ENCODE measurements around the gene SPOCK1. TPM values are rescaled to one million over a fixed set of nuclear protein-coding genes. Genes with fewer than 3 reads are reported as not detected.

Gene SPOCK1
- total RNA-seq, 2 experiments from 2014 or later, result not detected

DNA sequence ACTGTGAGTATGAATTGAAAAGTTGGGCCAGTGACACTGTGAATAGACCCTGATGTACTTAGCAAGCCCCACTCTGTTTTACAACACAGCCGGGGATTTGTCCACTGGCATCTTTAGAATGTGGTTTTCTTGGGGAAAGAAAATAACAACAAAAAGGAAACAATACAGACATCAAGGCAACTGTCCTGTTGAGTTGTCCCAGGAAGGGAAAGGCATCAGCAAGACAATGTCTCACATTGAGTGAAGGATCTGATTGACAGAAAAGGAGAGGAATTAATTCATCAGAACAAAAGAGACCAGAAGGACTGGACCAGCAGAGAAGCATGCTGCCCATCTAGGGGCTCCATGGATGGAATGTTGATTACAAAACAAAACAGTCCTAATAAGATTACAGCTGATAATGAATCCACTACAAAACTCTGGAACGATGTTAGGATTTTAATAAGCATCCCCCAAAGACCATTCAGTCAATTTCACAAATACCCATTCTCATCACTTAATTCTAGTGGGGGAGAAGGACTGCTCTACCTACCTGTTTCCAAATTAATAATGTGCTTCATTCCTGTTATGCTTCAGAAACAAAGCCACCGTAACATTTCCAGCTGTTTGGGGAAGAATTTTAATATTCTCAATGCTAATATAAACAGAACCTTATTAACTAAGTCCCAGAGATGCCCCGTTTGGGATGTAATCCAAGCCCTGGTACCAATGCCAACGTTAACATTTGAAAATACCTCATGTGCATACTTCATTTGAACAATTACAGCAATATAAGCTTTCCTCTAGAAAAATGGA lies 298.0 kb downstream of the SPOCK1 start:
- H3K4me1 Mint-ChIP-seq (ENCODE audit: low read depth), result no peaks in the 10 kb centered on the region
- H3K4me3 Mint-ChIP-seq, result no peak overlapping the region
- intact Hi-C loops (cut with micrococcal nuclease), result no loop called here
- ChIA-PET POLR2A (no interaction called here), CTCF (interaction anchor here (0.6 to 1.0 kb wide), 2 partner anchors 17 to 124 kb away, joined by 3 read pairs; no protein-coding TSS in a partner anchor)
- DNase-seq (no peak), ATAC-seq (no peak)
- H3K27ac Mint-ChIP-seq, result no peak overlapping the region
- TF ChIP-seq, protein P1, sequence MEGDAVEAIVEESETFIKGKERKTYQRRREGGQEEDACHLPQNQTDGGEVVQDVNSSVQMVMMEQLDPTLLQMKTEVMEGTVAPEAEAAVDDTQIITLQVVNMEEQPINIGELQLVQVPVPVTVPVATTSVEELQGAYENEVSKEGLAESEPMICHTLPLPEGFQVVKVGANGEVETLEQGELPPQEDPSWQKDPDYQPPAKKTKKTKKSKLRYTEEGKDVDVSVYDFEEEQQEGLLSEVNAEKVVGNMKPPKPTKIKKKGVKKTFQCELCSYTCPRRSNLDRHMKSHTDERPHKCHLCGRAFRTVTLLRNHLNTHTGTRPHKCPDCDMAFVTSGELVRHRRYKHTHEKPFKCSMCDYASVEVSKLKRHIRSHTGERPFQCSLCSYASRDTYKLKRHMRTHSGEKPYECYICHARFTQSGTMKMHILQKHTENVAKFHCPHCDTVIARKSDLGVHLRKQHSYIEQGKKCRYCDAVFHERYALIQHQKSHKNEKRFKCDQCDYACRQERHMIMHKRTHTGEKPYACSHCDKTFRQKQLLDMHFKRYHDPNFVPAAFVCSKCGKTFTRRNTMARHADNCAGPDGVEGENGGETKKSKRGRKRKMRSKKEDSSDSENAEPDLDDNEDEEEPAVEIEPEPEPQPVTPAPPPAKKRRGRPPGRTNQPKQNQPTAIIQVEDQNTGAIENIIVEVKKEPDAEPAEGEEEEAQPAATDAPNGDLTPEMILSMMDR (IDR thresholded peaks at IDR 0.05), result no peak
- H3K9me3 Mint-ChIP-seq, result no peaks in the 10 kb centered on the region
- no peaks in the 10 kb centered on the region for H3K36me3 Mint-ChIP-seq (ENCODE audit: low read depth)
- peaks cover 3% of the 10 kb centered on the region for H3K27me3 Mint-ChIP-seq

GRCh38 chr5:137199966-137200365 lies 299.2 kb downstream of the SPOCK1 start:
- intact Hi-C loops (cut with micrococcal nuclease), result no loop called here
- ATAC-seq, result no peak
- H3K4me1 Mint-ChIP-seq (ENCODE audit: low read depth), result no peaks in the 10 kb centered on the region
- peaks cover 3% of the 10 kb centered on the region for H3K27me3 Mint-ChIP-seq
- ChIA-PET POLR2A (no interaction called here), CTCF (no interaction called here)
- H3K36me3 Mint-ChIP-seq (ENCODE audit: low read depth), result no peaks in the 10 kb centered on the region
- no peak for DNase-seq
- TF ChIP-seq, protein P1 (IDR thresholded peaks at IDR 0.05), result no peak
- H3K9me3 Mint-ChIP-seq, result no peaks in the 10 kb centered on the region
- H3K4me3 Mint-ChIP-seq, result no peak overlapping the region
- H3K27ac Mint-ChIP-seq, result no peak overlapping the region

GRCh38 chr5:137199201-137199600 lies 299.9 kb downstream of the SPOCK1 start:
- no peak overlapping the region for H3K4me3 Mint-ChIP-seq
- no peak overlapping the region for H3K27ac Mint-ChIP-seq
- intact Hi-C loops (cut with micrococcal nuclease), result no loop called here
- H3K4me1 Mint-ChIP-seq (ENCODE audit: low read depth), result no peaks in the 10 kb centered on the region
- H3K27me3 Mint-ChIP-seq, result peaks cover 3% of the 10 kb centered on the region
- H3K36me3 Mint-ChIP-seq (ENCODE audit: low read depth), result no peaks in the 10 kb centered on the region
- DNase-seq (no peak), ATAC-seq (no peak)
- CTCF ChIA-PET, result no interaction called here
- H3K9me3 Mint-ChIP-seq, result no peaks in the 10 kb centered on the region
- TF ChIP-seq, protein P1 (IDR thresholded peaks at IDR 0.05), result no peak
- POLR2A ChIA-PET, result no interaction called here

DNA sequence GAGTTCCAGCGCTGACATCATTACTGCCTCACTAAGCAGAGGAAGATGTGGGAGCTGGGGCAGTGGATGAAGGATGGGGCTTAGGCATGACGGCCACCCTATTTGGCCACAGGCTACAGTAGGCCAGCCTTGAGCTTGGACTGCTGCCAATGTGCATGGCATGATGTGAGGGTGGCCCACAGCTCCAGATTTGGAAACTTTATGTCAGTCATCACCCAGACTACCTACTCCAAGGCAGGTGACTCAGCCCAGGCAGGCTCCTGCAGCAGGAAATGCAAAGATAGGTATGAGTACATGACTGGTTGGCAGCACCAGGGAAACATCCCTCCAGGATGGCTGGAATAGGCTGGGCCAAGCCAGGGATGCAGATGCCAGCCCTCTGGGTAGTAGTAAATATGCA lies 303.6 kb downstream of the SPOCK1 start:
- ChIA-PET POLR2A (no interaction called here), CTCF (no interaction called here)
- TF ChIP-seq, protein P1 (IDR thresholded peaks at IDR 0.05), result no peak
- ATAC-seq (no peak), DNase-seq (no peak)
- Mint-ChIP-seq H3K27ac (no peak overlapping the region), H3K36me3 (ENCODE audit: low read depth) (no peaks in the 10 kb centered on the region), H3K4me1 (ENCODE audit: low read depth) (no peaks in the 10 kb centered on the region), H3K9me3 (no peaks in the 10 kb centered on the region), H3K4me3 (no peak overlapping the region), H3K27me3 (no peaks in the 10 kb centered on the region)
- intact Hi-C loops (cut with micrococcal nuclease), result no loop called here

- ATAC-seq (no peak), DNase-seq (no peak)
- intact Hi-C loops (cut with micrococcal nuclease), result no loop called here
- H3K27me3 Mint-ChIP-seq, result peaks cover 1% of the 10 kb centered on the region
- no peak overlapping the region for H3K27ac Mint-ChIP-seq
- TF ChIP-seq, protein P1 (IDR thresholded peaks at IDR 0.05), result no peak
- no peaks in the 10 kb centered on the region for H3K36me3 Mint-ChIP-seq (ENCODE audit: low read depth)
- no peaks in the 10 kb centered on the region for H3K9me3 Mint-ChIP-seq
- H3K4me3 Mint-ChIP-seq, result no peak overlapping the region
- ChIA-PET POLR2A (no interaction called here), CTCF (no interaction called here)
- H3K4me1 Mint-ChIP-seq (ENCODE audit: low read depth), result no peaks in the 10 kb centered on the region
These were observed 304.8 kb downstream of the SPOCK1 start for GRCh38 chr5:137194300-137194699.
